Posterior vena cava (tissue), 2 donors: ENCODE measurements around the gene TRAPPC10. TPM values are rescaled to one million over a fixed set of nuclear protein-coding genes. Genes with fewer than 3 reads are reported as not detected.

ENCODE experiments used
- DNase-seq: peaks from one replicate; pipeline ENCODE4 v3.0.0-alpha.2; 2020; ENCODE audit warnings: low spot score
- intact Hi-C, 2 donors: fragments of 100-400 bp; cut with DNase I; formaldehyde crosslinking; loops; one replicate each; pipeline versions ENCODE4 v1.14.1 to v1.14.2; 2022 to 2023
- total RNA-seq, 2 donors: library from RNA; stranded (reverse); fragmentation: NEBNext Ultra II Directional; extraction: Animal tissue kit (Norgen Biotek cat#: 25700); gene quantifications; one replicate each; pipeline ENCODE4 v1.2.1, GENCODE V29; 2021
- donor health status: DM: yes; HTN: yes; CAD: no.
- donor health status: DM: yes; HTN: yes; CAD: no.

Gene TRAPPC10
- total RNA-seq, 2 donors from 2014 or later, result 26.7 to 30.3 TPM

DNA sequence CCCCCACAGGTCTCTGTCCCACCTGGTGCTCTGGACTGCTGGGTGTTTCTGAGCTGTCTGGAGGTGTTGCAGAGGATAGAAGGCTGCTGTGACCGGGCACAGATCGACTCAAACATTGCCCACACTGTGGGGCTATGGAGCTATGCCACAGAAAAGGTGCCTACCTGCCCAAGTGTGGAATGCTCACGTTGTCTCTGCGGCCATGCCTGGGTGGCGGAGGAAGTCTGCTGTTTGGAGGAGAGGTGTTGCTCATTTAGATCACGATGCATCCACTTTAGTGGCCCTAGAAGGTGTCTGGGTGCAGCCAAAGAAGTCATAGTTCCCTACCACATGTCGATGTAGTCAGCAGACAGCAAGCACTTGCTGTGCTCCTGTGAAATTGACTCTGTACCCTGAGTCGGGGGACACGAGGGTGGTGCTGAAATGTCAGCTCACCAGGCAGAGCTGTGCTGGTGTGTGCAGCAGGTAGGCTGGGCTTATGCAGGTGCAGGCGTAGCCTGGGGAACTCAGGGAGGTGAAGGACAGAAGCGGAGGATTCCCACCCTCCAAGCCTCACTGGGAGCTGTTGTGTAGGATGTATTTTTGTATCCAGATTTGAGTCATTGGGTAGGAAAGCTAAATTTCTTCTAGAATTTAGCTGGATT is 62.3 kb downstream of the TRAPPC10 start:
- peak; percentile 41 for DNase-seq
- intact Hi-C loops, result no loop called here

DNA sequence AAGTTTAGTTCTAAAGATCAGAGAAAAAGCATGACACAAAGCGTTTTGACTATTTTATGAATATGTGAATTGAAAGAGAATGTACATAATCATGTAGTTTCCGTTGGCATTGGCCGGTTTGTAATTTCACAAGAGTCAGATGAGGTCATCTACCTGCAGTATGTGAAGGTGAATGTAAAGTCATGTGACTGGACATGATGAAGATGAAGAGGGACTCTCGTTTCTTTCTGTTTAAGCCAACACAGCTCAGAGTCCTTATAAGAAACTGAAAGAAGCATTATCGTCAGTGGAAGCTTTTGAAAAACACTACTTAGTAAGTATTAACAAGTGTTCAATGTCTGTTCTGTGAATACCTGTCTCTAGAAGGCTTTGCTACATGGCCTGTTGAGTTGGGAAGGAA is 64.2 kb downstream of the TRAPPC10 start:
- intact Hi-C loops, result no loop called here
- no peak for DNase-seq

DNA sequence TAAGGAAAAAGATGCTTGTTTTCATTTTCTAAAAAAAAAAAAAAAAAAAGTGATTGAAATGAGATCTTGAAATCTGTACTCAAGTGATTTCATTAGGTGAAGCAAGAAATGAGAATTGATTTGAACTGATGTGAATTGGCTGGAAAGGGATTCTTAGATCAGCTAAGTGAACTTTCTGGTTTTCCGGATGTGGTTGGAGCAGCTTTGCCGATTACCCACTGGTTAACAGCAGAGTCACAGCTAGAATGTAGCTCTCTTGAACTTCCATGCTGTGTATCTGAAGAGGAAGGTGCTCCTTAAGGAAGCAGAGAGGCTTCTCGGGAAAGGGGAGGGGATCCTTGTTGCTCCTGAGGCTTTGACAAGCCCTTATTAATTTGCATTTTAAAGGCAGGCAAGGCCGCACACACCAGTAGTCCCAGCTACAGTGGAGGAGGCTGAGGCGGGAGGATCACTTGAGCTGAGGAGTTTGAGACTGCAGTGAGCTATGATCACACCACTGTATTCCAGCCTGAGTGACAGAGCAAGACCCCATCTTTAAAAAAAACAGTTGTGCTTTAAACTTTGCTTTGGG is 66.4 kb downstream of the TRAPPC10 start:
- DNase-seq, result no peak
- intact Hi-C loops, result no loop called here

DNA sequence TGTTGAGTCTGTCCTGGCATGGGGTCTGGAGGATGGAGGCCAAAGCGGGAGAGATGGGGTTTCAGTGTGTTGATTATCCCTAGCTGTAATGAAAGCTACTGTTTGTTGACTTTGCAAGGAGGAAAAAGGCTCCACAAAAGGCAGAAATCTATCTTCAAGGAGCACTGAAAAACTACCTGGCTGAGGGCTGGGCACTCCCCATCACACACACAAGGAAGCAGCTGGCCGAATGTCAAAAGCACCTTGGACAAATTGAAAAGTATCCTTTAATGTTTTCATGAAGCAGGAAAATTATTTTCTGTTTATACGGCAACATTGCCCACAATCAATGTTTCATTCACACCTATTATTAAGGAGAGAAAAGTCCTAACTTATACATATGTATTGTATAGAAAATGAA is 67.3 kb downstream of the TRAPPC10 start:
- no peak for DNase-seq
- intact Hi-C loops, result no loop called here

DNA sequence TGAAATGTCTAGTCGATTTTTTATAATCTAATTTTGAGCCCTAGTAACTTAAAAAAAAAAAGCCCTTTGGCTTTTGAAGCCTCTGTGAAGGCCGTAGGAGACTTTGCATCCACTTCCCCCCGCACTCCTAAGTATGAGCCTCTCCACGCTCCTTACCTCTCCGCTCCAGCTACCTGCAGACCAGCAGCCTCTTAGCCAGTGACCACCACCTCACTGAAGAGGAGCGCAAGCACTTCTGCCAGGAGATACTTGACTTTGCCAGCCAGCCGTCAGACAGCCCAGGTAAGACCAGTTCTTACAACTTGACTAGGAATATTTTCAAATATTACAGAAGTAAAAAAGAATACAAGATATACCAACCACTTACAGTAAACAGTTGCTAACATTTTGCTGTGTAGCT is 67.7 kb downstream of the TRAPPC10 start:
- intact Hi-C loops, result no loop called here
- no peak for DNase-seq

DNA sequence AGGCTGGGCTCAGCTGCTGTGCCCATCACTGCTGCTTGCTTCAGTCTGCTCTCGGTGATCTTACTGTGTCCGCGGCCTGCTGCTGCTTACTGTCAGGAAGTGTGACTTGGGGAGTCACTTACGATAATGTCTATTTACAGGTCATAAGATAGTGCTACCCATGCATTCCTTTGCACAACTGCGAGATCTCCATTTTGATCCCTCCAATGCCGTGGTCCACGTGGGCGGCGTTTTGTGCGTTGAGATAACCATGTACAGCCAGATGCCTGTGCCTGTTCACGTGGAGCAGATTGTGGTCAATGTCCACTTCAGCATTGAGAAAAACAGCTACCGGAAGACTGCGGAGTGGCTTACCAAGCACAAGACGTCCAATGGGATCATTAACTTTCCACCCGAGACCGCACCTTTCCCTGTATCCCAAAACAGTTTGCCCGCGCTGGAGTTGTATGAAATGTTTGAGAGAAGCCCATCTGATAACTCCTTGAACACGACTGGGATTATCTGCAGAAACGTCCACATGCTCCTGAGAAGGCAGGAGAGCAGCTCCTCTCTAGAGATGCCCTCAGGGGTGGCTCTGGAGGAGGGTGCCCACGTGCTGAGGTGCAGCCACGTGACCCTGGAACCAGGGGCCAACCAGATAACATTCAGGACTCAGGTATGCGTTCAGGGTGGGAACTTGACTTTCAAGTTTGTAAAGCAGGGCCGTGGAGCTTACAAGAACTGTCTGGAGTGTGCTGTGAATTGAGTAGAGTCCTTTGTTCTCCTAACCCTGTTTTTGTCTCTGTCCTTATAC is 70.7 kb downstream of the TRAPPC10 start:
- intact Hi-C loops, result no loop called here
- DNase-seq, result peak; percentile 37

DNA sequence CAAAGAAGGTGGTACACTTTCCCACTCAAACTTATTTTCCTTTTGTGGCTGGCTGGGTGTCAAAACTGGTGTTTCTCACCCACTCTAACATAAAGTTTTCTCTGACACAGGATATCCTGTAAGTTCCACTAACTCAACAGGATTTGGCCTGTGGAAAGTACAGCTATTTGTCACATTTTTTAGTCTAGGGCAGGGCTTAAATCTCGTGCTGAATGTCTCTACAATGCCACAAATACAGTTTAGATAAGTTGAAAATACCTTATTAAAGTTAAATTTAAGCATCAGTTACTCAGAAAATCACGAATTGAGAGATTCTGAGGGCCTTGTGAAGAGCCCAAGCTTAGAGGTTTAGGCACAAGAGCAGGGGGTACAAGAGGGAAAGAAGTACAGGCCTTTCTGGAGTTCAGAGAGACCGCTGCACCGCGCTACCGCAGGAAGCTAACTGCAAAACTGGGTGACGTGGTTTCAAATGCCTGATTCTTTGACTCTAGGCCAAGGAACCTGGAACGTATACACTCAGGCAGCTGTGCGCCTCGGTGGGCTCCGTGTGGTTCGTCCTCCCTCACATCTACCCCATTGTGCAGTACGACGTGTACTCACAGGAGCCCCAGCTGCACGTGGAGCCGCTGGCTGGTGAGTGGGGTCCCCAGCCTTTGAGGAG is 71.7 kb downstream of the TRAPPC10 start:
- intact Hi-C loops, result loop anchor here in 1 of 2 donors (2.0 kb wide), 1 partner anchor 29 kb away; no protein-coding TSS in a partner anchor
- DNase-seq, result peak; percentile 67

DNA sequence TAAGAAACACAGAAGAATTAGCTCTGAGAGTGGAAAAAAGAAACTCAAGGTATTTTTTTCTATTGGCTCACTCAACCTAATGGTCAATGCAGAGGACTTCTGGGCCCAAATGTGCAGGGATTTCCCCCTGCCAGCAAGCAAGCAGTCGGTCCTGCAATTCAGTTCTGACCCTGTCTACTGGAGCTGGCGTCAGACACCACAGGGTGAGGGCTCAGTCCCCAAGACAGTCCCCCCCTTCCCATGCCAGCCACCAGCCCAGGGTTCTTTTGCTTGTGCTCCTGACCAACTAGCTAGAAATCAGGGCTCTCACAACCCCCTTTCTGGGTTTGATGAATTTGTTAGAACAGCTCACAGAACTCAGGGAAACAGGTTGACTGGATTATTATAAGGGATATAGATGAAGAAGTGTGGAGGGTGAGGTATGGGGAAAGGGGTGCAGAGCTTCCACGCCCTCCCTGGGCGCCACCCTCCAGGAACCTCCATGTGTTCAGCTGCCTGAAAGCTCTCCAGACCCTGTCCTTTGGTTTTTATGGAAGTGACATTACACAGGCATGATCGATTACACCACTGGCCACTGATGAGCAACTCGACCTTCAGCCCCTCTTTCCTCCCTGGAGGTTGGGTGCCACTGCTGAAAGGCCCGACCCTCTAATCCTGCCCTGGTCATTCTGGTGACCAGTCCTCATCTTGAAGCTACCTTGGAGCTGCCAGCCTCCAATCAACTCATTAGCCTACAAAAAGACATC is 72.6 kb downstream of the TRAPPC10 start:
- intact Hi-C loops, result loop anchor here in 1 of 2 donors (2.0 kb wide), 1 partner anchor 30 kb away; no protein-coding TSS in a partner anchor
- DNase-seq, result peak; percentile 64

DNA sequence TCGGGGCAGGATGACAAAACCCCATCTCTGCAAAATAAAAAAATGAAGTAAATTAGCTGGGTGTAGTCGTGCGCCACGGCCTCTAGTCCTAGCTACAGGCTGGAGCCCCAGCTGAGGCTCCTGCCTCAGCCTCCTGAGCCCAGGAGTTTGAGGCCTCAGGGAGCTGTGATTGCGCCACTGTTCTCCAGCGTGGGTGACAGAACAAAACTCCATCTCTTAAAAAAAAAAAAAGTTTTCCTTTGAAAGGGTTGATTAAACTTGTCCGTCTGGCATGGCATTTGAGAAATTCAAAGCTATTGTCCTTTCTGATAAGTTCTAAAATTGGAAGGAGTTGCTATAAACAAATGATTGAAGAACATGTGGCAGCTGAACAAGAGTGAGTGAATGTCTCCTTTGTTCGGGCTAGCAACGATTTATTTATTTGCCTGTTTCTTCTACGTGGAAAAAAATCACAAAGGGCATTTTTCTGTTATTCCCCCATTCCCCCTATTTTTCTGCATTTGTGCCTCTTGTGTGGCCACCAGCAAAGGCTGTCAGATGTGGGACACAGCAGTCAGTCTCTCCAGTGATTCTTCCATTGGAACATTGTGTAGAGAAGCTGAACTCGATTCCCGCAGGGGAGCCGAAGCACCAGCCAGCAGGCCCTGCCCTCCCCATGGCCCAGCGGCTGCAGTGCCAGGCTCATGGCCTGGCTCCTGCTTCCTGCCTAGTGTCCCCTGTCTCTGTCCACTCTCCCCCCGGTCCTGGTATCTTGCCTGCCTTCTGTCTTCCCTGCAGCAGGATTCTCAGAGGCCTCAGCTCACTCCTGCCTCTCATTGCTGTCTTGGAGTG is 73.6 kb downstream of the TRAPPC10 start:
- intact Hi-C loops, result loop anchor here in 1 of 2 donors (2.0 kb wide), 1 partner anchor 31 kb away; no protein-coding TSS in a partner anchor
- peak; percentile 63 for DNase-seq

DNA sequence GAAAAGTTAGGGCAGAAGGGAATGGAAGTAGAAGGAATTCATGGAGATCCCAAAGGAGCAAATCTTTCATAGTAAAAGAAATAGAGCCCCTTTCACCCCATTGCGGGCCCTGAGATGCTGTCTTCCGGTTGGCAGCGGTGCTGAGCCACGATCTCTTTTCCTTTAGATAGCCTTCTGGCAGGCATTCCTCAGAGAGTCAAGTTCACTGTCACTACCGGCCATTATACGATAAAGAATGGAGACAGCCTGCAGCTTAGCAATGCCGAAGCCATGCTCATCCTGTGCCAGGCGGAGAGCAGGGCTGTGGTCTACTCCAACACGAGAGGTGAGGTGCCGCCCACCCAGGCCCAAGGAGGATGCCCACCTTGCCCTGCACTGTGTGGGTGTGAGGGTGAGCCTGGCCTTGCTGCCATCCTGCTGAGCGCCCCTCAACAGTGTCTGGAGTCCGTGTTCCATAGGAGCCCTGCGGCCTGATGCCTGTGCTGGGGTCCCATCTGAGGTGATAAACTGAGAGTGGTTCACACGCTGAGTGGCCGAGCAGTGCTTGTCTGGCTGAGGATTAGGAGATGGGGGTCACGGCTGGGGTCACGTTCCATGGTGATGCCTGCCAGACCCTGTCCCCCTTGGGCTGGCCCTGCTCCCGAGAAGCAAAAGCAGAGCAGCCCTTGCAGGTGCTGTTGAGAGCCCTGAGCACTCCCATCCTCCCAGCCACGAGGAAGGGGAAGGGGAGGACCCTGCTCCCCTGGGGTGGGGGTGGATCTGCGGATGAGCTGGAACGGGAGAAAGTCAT is 74.7 kb downstream of the TRAPPC10 start:
- peak; percentile 81 for DNase-seq
- intact Hi-C loops, result no loop called here

DNA sequence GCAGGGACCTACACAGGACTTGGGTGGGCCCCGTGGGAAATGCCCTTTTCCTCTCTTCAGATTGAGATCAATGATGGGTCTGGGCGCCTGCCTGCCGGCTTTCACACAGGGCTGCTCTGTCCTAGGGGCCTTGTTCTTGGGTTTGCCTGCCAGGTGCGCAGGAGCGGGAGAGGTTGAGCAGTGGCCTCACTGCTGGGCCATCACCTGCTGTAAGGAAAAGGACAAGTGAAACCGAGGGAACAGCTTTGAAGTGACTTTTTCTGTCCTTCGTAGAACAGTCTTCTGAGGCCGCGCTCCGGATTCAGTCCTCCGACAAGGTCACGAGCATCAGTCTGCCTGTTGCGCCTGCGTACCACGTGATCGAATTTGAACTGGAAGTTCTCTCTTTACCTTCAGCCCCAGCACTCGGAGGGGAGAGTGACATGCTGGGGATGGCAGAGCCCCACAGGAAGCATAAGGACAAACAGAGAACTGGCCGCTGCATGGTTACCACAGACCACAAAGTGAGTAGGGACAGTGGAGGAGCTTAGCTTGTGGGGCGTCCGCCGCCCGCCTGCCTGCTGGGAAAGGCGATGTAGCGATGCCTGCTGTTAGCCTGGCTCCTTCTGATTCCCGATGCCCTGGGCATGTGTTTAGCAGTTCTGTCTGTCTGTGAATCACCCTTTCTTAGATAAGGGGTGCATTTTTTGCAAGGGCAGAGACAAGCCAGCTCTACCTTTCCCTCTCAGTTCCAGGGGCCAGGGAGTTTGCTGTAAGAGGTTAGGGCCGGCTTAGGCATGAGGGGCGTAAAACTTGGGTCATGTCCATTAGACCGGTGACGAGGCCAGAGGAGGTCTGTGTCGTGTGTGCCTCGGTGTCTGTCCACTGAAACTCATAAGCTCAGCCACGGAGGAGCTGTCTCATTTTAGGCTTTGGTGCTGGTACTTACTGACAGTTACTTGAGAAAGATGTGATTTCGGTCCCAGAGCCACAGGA is 75.6 kb downstream of the TRAPPC10 start:
- intact Hi-C loops, result no loop called here
- DNase-seq, result peak; percentile 81

DNA sequence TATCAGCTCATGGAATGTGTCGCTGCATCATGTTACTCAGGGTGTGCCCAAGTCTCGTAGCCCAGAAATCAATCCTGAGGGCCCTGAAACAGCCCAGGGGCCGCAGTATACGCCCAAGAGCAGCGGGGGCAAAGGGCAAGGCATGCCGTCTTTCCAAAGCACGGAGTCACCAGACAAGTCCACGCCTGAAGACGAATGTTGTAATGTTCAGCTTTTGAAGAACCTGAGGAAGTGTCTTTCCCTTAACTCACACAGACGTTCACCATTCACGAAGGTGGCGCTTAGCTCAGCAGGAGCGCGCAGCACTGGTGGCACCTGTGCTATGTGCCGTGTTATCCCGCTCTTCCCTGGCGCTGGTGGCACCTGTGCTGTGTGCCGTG is 76.3 kb downstream of the TRAPPC10 start:
- peak; percentile 73 for DNase-seq
- intact Hi-C loops, result no loop called here

DNA sequence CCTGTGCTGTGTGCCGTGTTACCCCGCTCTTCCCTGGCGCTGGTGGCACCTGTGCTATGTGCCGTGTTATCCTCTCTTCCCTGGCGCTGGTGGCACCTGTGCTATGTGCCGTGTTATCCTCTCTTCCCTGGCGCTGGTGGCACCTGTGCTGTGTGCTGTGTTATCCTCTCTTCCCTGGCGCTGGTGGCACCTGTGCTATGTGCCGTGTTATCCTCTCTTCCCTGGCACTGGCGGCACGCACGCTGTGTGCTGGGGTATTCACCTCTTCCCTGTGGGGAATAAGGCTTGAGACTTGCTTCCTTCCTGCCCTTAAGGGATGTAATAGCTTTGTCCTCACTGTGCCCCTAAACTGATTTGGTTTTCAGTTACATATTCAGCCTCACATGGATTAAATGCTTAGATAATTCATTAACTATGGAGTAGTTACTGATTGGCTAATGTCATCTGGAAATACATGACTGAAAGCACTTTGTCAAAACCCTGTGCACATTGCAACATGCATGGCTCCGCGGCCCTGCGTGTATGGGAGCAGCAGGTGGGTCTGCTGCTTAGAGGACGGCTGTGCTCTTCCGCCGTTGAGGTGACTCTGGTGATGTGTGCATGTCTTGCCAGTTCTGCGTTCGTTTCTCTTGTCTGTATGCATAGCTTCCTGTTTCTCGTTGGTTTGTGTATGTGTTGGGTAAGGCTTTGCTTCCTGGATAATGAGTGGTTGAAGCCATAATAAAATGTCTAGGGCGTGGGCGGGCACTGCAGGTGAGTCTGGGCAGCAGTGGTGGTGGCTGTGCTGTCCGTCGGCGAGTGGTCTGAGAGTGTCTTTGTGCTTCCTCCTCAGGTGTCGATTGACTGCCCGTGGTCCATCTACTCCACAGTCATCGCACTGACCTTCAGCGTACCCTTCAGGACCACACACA is 77.1 kb downstream of the TRAPPC10 start:
- peak; percentile 78 for DNase-seq
- intact Hi-C loops, result no loop called here

DNA sequence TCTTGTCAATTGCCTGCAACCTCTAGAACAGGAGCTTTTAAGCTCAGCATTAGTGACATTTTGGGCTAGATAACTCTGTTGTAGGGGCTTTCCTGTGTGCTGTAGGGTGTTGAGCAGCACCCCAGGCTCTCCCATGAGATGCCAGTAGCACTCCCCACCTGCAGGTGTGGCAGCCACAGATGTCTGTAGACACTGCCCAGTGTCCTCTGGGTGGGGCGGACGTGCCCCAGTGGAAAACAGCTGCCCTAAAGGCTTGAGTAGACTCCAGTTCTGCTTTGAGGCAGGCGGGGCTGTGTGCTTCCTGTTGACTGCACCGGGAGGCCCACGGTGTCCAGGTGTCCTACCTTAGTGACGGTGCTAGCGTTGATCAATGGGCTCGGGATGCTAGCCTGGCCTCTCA is 78.2 kb downstream of the TRAPPC10 start:
- DNase-seq, result peak; percentile 59

DNA sequence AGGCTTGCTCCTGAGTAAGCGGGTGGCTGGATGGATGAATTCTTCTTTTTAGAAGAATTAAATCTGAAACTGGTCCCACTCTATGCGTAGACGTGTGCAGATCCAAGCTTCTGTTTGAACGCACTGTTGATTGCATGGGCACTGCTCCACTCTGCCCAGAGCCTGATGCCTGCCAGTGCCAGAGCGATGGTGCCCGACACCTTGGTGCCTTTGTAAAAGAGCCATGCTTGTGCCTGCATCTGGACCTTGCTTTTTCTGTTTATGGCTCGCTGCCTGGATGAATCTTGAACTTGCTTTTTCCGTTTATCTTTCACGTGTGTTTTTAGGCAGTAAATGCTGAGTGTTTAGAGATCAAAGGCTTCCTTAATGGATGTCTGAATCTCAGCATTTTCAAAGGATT is 80.1 kb downstream of the TRAPPC10 start:
- intact Hi-C loops, result no loop called here
- DNase-seq, result no peak

More for the DNA sequence above, 78.2 kb downstream of the TRAPPC10 start:
- intact Hi-C loops, result no loop called here
